Nucleus accumbens (tissue), 56 donors: ENCODE measurements around the gene PHACTR1.
"Not testable (repeated sequence)": the region's sequence is repeated elsewhere in the genome, so short reads cannot be mapped to it uniquely, and the experiment has no call there.

Experiments
- DNase-seq, 56 donors: peaks; one replicate each; lab custom pipeline; 2025; lab: John Stamatoyannopoulos, UW

The PHACTR1 gene

DNA sequence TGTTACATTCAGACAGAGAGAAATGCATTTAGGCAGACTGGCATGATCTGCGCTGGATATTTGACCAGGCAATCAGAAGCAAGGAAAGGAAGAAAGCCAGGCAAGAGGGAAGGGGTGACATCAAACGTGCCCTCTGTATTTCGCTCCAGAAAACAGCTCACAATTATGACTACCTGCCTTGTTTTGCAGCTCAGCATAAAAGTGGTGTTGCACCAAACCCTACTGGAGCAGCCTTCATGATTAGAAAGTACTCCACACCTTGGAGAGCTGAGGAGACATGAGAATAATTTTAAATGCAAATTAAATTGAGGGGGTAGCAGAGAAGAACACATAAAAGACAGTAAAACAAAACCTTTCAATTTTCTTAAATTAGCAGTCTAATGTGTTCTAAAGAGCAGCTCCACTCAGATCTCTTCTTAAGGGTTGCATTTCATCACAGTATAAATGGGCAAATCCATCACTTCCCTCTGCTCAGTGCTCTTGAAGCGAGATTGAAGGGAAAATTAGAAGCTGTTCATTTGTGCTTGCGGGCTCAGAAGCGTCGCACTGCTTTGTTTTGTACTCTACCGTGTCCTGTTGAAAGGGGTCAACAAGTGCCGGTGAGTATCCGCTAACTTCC is at the start of gene PHACTR1:
TSS of gene PHACTR1 (plus strand) at position 470 of the 619 bp plus-strand sequence.
- peak in 6 of 56 donors; percentile 15 to 41 (median 26) for DNase-seq

DNA sequence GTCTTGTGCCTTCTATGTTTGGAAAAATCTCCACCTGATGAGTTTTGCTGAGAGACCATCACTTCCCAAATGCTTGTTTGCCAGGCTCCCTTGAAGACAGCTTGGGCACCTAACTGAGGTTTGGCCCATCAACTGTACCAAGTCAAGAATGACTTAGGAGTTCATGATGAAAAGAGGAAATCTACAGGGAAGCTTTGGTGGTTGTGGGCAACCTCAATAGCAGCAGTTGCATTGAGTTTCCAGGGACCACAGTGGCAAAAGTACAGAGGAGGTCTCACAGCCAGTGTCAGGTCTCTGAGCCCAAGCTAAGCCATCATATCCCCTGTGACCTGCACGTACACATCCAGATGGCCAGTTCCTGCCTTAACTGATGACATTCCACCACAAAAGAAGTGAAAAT is 49.7 kb upstream of the PHACTR1 start:
- DNase-seq, result no peak

DNA sequence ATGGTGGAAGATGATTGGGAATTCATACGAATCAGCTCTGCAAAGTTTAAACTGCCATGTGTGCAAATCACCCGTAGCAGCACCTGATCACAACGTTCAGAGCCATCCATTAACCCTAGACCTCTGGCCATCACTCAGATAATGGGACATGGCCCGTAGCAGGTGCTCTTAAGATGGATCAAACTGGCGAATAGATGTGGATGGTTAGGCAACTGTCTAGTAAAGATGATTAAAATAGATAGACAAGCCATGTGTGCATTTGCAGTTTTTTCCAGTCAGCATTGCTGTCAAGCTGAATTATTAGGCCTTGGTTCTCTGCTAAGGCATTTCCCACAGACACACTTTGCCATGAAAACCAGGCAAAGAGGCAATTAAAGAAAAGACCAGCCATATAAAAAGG is 40.6 kb upstream of the PHACTR1 start:
- no peak for DNase-seq

DNA sequence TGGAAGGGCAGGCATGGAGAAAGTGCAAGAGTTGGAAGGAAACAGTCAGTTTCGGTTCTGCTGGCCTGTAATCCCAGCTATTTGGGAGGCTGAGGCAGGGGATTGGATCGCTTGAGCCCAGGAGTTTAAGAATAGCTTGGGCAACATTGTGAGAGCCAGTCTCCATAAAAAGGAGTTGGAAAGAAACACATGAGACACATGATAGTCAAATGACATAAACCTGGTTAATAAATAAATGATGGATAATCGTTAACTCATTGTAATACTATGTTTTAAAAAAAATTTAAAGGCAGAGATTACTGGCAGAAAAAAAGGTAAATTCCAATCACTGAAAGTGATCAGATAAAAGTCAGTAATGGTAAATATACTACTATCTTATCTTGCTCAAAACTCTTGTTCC is 37.2 kb upstream of the PHACTR1 start:
- no peak for DNase-seq

DNA sequence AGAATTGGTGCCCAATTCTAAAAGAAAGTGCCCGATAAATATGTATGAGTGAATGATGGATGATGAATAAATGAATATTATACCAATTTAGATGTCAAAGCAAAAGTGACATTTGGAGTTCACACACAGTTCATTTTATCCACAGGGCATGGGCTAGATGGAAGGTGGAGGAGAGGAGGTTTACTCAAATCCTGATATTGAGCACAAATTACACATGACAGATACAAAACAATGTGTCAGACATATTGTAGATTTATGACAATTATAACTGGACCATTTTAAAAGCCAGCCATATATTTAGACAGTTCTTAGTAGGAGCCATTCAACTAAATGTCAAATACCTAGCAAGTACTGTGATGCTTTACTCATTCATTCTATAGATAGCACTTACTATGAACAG is 23.4 kb upstream of the PHACTR1 start:
- no peak for DNase-seq

DNA sequence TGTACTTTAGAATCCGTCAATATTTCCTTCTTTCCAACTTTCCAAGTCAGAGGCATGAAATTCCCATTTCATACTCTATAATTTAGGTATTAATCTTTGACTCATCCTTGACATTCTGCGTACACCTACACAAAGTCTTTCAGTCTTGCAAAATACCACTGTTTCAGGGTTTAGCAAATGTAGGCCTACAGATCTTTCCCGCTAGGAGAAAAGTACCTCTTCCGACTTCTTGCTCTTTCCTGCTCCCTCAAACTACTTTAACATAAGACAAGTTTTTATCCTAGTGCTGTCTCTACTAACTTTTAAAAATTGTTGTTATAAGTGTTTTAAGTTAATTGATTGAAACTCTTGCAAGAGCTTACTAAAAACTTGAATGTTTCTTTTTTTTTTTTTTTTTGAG is 18.3 kb upstream of the PHACTR1 start:
- no peak for DNase-seq

DNA sequence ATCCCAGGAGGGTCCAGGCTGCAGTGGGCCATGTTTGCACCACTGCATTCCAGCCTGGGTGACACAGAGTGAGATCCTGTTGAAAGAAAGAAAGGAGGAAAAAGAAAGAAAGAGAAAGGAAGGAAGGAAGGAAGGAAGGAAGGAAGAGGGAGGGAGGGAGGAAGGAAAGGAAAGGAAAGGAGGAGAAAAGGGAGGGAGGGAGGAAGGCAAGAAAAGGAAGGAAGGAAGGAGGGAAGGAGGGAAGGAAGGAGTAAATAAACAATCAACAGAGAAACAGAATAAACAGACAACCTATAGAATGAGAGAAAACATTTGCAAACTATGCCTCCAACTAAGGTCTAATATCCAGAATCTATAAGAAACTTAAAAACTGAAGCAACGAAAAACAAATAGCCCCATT is 11.6 kb upstream of the PHACTR1 start:
- DNase-seq, result no peak

DNA sequence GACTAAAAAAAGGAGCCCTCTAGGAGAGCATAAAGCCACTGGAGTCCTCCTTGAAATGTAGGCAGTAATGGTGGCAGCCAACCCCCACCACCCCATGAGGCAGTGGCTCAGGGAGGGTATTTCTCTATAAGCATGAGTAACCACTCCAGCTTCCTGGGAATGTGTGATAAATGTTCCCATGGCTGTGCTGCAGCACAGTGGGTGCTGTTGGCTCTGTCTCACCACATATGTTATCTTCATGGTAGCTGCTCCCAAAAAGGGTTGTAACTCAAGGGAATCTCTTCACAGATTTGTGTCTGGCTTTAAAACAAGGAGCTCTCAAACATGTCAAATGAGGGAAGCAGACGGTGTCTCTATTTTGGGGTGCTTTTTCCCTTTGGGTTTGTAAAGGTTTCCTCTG is 7.5 kb upstream of the PHACTR1 start:
- no peak for DNase-seq

DNA sequence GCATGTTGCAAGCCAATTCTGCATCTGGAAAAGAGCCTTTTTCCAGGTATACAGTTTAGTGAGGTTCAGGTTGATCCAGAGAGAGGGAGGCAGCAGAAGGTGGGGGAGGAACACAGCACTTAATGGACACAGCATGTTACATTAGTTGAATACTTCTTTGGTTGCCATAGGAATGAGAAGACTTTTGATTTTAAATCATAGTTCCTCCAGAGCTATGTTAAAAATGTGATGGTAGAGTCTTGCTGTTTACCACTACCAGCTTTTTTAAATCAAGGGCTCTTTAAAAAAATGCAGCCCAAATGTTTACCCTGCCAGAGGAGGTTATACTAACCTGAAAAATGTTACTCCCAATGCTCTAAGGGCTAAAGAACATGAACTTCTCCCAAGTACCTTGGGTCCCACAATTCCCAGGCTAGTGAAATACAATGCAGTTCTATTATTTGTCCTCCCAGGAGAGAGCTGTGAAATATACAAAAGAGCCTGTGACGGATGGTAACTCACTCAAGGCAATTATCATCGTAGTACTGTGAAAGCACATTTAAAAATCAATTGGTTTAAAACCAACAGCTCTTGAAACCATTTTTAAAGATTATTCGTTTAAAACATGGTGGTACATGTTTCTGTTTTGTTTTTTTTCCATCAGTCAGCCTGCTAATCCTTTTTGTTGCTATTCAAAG is 6.9 kb upstream of the PHACTR1 start:
- DNase-seq, result no peak

DNA sequence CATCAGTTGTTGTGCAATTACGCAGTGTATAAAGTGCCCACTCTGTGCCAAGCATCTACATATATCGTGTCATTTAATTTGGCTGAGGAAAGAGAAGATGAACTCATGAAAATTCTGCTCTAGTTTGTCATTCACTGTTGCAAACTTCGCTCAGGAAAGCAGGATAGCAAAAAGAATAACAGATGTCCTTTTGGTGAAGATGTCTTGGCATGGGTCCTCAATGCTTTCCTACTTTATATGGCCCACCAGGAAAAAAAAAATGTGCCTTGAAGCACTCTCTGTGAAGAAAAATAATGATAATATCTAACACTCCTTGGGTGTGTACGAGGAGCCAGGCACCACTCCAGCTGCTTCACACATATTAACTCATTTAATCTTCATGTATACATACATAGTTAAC is 5.6 kb upstream of the PHACTR1 start:
- no peak for DNase-seq

DNA sequence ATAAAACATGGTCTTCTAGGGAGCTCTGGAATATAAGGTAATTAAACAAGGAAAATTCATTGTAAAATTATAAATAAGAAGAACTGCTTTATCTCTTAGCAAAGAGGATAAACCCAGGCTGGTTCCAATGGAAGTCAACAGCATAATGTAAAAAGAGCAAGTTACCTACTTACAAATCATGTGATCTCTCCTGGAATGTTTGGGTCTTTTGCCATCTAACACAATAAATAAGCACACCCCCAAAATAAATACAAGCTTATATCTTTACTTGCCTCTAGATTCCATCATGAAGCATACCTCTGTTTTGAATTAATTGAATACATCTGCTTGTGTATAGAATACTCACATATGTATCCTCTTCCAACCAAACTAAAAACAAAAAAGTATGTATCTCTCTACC is 2.5 kb upstream of the PHACTR1 start:
- no peak for DNase-seq

DNA sequence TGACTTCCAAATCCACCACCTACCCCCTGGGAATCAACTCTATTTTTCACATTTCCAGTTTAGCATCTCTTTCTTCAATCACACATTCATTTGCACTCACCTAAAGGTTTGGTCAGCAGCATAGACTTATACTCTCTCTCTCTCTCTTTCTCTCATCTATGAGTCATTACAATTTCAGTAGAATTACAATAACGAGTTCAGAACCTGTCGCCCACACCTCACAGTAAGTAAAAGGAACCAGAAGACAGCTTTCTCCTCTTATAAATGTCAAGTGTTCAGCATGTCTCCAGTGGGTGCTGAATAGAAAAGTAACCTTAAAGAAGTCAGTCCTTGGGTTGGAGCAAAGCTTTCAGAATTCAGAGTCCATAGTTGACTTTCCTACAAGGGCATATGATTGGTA is 1.1 kb upstream of the PHACTR1 start:
- peak in 1 of 56 donors; percentile 28 for DNase-seq

DNA sequence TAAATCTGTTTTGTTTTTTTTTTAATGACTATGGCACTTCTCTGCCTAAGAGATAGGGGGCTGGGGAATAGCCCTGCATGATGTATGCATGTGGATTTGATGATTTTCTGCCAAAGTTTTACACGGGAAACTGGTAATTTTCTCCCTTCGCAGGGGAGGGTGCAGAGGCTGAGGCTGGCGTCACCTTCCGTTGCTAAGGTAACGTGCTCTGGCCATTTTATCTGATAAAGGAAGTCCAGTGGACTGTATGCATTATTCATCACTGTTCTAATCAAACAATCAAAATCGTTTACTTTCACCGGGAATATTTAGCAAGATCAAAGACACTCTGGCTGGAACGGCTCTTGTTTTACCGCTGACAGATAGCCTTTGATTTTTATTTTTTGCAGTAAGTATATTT is 789 bp downstream of the PHACTR1 start:
- DNase-seq, result no peak

DNA sequence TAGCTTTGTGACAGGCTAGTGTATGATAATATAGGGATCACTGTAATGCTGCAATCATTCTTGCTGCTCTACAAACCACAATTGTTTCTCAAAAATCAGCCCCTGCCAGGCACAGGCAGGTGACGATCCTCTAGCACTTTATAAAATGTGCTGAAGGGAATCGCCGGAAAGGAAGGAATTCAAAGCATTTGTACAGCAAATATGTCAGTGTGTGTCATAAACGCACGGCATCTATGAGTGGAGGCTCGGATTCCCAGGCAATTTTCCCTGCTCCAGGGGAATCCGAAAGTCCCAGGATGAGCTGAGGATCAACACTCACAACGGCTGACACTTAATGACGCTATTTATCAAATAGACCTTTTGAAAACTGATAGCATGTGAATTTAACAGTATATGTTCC is 1.4 kb downstream of the PHACTR1 start:
- DNase-seq, result no peak

DNA sequence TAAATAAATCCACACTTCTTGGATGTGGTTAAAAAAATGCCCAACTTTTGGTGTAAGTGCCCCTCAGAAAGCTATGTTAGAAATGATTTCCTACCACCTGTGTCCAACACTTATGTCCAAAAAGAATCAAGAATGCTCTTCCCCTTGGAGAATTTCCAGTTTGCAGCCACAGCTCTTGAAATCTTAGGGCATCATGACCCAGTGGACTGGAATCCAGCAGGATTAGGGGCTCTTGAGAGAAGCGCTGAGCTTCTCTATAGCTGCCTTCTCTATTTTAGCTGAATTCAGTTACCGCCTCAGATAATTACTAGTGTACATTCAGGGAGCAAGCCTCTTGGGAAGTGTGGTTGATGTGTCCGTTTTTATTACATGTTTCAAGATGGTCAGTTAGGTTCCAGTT is 2.5 kb downstream of the PHACTR1 start:
- DNase-seq, result no peak

DNA sequence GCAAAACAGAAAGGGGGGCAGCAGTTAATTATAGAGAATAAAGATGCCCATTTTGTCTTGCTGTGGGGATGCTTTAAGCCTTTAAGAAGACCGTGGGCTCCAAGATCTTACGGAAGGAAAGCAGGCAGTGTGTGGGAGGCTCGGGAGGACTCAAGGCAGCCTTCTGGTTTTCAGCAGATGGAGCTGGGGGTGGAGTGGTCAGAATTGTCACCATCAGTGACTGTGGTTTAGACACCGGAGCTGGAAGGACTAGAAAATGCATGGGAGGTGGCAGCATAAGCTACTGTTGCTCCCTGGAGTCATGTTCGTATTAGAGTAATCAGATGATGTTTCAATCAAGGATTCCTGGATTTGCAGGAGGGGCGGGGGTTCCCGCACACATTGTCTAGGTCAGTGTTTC is 3.7 kb downstream of the PHACTR1 start:
- no peak for DNase-seq

DNA sequence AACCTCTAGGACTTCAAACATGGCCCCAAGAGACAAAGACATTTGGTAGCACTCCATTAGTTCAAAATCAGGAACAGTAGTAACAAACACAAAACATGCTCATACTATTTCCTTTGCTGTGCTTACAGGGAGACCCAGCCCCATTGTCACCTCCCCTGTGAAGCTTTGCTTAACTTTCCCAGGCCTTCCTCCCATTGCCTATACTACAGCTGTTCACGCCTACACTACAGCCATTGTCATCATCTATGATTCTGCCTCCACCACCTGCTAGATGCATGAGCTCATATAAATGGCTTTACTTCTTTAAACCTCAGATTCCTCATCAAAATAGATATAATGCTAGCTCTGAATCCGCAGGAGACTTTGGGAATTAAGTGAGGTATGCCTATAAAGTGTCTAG is 8.7 kb downstream of the PHACTR1 start:
- DNase-seq, result no peak

DNA sequence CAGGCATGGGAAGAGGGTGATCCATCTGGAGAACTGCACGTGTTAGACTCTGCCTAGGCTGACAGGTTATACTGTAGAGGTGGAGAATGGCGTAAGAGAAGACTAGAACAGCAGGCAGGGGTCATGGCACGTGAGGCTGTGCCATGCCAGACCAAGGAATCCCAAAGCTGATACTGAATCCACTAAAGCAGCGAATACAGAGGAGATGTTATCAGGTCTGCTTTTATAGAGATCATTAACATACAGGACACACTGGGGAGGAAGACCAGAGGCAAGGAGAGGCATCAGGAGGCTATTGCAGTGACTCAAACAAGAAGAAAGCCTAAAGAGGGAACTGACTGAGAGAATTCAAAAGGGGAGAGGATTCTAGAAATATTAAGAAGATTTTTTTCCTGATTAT is 12.9 kb downstream of the PHACTR1 start:
- no peak for DNase-seq

DNA sequence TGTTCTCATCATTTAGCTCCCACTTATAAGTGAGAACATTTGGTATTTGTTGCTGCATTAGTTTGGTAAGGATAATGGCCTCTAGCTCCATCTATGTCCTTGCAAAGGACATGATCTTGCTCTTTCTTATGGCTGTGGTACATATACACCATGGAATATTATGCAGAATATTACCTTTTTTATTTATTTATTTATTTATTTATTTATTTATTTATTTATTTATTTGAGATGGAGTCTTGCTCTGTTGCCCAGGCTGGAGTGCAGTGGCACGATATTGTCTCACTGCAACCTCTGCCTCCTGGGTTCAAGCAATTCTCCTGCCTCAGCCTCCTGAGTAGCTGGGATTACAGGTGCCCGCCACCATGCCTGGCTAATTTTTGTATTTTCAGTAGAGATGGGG is 14.2 kb downstream of the PHACTR1 start:
- not testable (repeated sequence) for DNase-seq

DNA sequence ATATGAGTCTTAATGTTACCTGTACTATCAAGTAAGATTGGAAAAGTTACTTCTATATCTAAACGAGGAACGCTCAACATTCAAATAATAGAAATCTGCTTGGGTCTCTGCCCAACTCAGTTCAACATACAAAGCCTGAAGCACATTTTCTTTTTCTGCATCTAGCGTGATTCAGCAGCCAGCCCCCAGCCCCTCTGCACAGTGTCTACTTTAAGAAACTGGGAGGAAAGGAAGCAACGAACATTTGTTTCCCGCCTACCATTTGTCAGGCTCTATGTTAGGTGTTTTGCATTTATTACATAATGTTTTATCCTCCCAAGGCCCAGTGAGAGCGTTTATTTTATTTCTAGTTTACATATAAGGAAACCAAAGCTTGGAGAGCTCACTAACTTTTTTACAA is 17.3 kb downstream of the PHACTR1 start:
- DNase-seq, result peak in 1 of 56 donors; percentile 41

DNA sequence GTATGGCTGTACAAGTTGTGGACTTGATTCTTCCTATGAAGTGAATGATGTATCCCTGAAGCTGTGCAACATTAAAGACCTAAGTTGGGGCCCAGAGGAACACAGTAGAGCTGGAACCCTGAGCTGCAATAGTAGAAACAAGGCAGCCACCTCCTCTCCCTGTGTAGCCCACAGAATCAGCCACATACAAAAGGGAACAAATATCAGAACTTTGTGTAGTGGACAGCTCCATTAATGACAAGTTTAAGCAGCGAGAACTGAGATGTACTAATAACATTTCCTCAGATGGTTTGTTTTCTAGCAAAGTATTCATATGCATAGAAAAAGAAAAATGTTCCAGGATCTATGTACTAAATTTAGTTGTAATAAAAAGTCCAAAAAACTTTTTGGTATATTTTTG is 19.2 kb downstream of the PHACTR1 start:
- no peak for DNase-seq

DNA sequence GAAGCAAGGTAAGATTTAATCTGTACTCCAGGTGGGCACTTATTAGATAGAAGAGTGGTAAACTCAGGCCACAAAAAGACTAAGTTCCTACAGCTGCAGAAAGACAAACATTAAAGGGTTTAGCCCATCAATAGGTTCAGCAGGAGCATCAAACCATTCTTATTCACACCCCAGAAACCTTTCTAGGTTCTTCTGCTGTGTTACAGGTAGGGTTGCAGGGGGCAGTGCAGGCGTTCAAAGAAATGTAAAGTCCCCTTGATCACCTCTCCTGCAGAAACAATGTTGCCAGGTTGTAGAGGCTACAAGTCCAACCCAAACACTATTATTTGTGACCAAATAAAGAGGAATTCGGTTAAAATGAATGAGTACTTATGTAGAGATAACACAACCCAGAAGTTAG is 31.8 kb downstream of the PHACTR1 start:
- DNase-seq, result no peak
